ENCODE measurements around the gene NLRP5.

DNA sequence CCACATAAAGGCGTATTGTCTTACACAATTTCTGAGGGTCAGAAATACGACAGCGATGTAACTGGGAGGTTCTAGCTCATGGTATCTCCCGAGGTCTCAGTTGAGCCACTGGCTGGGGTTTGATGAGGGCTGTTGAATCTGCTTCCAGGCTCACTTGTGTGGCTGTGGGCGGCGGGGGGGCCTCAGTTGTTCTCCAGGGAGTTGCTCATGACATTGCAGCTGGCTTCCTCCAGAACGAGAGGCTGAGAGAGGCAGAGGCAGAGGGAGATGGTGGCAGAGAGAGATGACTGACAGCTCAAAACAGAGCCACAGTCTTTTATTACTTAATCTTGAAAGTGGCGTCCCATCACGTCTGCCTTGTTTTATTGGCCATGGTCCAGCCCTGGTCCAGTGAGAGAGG lies 6.2 kb upstream of the NLRP5 start:
- TF ChIP-seq EZH2phosphoT487 (IDR thresholded peaks at IDR 0.05; ENCODE audit: low read depth) = no peak
- TF ChIP-seq, protein P1, sequence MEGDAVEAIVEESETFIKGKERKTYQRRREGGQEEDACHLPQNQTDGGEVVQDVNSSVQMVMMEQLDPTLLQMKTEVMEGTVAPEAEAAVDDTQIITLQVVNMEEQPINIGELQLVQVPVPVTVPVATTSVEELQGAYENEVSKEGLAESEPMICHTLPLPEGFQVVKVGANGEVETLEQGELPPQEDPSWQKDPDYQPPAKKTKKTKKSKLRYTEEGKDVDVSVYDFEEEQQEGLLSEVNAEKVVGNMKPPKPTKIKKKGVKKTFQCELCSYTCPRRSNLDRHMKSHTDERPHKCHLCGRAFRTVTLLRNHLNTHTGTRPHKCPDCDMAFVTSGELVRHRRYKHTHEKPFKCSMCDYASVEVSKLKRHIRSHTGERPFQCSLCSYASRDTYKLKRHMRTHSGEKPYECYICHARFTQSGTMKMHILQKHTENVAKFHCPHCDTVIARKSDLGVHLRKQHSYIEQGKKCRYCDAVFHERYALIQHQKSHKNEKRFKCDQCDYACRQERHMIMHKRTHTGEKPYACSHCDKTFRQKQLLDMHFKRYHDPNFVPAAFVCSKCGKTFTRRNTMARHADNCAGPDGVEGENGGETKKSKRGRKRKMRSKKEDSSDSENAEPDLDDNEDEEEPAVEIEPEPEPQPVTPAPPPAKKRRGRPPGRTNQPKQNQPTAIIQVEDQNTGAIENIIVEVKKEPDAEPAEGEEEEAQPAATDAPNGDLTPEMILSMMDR (IDR thresholded peaks at IDR 0.05; ENCODE audit: low read depth, low read length) = no peak

Data from OCI-LY3 (cell line).